Measurements from ENCODE around the gene OSBPL1A. TPM values are rescaled to one million over a fixed set of nuclear protein-coding genes. Genes with fewer than 3 reads are reported as not detected.

The OSBPL1A gene
- total RNA-seq, 2 donors from 2014 or later, result 20.7 to 33.0 TPM

GRCh38 chr18:24271381-24272228 lies 126.0 kb downstream of the OSBPL1A start:
- no peak for TF ChIP-seq CTCF (IDR thresholded peaks at IDR 0.05)
- DNase-seq, result peak; percentile 69
- H3K9me3 ChIP-seq, result no peaks in the 10 kb centered on the region
- peak overlapping the region; percentile 79 for H3K27ac ChIP-seq
- peaks cover 6% of the 10 kb centered on the region for H3K4me1 ChIP-seq
- peak overlapping the region; percentile 72 to 77 for H3K9ac ChIP-seq (ENCODE audit: low read depth in 2 of 2, low read length in 2 of 2)
- H3K4me3 ChIP-seq, result peak overlapping the region; percentile 52
- no peaks in the 10 kb centered on the region for H3K36me3 ChIP-seq
- H3K27me3 ChIP-seq, result no peaks in the 10 kb centered on the region
- intact Hi-C loops (cut with DNase I), result no loop called here

GRCh38 chr18:24270937-24271380 lies 126.7 kb downstream of the OSBPL1A start:
- H3K4me1 ChIP-seq, result peaks cover 6% of the 10 kb centered on the region
- H3K27me3 ChIP-seq, result no peaks in the 10 kb centered on the region
- TF ChIP-seq CTCF (IDR thresholded peaks at IDR 0.05), result no peak
- no peak for DNase-seq
- intact Hi-C loops (cut with DNase I), result no loop called here
- H3K9me3 ChIP-seq, result no peaks in the 10 kb centered on the region
- no peaks in the 10 kb centered on the region for H3K36me3 ChIP-seq
- peak overlapping the region; percentile 79 for H3K27ac ChIP-seq
- peak overlapping the region; percentile 52 for H3K4me3 ChIP-seq
- peak overlapping the region; percentile 57 to 77 for H3K9ac ChIP-seq (ENCODE audit: low read depth in 2 of 2, low read length in 2 of 2)

GRCh38 chr18:24270358-24270936 lies 127.2 kb downstream of the OSBPL1A start:
- Histone ChIP-seq H3K9ac (ENCODE audit: low read depth in 2 of 2, low read length in 2 of 2) (peak overlapping the region in 1 of 2 donors; percentile 57), H3K4me1 (peaks cover 6% of the 10 kb centered on the region), H3K9me3 (no peaks in the 10 kb centered on the region), H3K27ac (peak overlapping the region; percentile 79), H3K36me3 (no peaks in the 10 kb centered on the region), H3K4me3 (peak overlapping the region; percentile 52), H3K27me3 (no peaks in the 10 kb centered on the region)
- no peak for TF ChIP-seq CTCF (IDR thresholded peaks at IDR 0.05)
- DNase-seq, result no peak
- intact Hi-C loops (cut with DNase I), result no loop called here

- peaks cover 4% of the 10 kb centered on the region for H3K4me1 ChIP-seq
- H3K27me3 ChIP-seq, result no peaks in the 10 kb centered on the region
- no peak overlapping the region for H3K9ac ChIP-seq (ENCODE audit: low read depth in 2 of 2, low read length in 2 of 2)
- H3K4me3 ChIP-seq, result no peak overlapping the region
- H3K27ac ChIP-seq, result no peak overlapping the region
- no peak for DNase-seq
- no peaks in the 10 kb centered on the region for H3K9me3 ChIP-seq
- intact Hi-C loops (cut with DNase I), result no loop called here
- no peaks in the 10 kb centered on the region for H3K36me3 ChIP-seq
- no peak for TF ChIP-seq CTCF (IDR thresholded peaks at IDR 0.05)
Observed at GRCh38 chr18:24268784-24269550, 128.7 kb downstream of the OSBPL1A start.

GRCh38 chr18:24267878-24268277 lies 129.7 kb downstream of the OSBPL1A start:
- H3K9me3 ChIP-seq, result no peaks in the 10 kb centered on the region
- intact Hi-C loops (cut with DNase I), result no loop called here
- TF ChIP-seq CTCF (IDR thresholded peaks at IDR 0.05), result no peak
- no peaks in the 10 kb centered on the region for H3K27me3 ChIP-seq
- H3K4me1 ChIP-seq, result no peaks in the 10 kb centered on the region
- no peaks in the 10 kb centered on the region for H3K36me3 ChIP-seq
- H3K27ac ChIP-seq, result no peak overlapping the region
- no peak overlapping the region for H3K4me3 ChIP-seq
- DNase-seq, result no peak
- no peak overlapping the region for H3K9ac ChIP-seq (ENCODE audit: low read depth in 2 of 2, low read length in 2 of 2)

Measured in colonic mucosa (tissue), 4 donors.